Fibroblast of skin of abdomen (primary cell): Measurements from ENCODE around the gene LIPK.
A peak's percentile ranks its signal among the peaks of the same experiment; 100 is the strongest.
"Not testable (repeated sequence)": the region's sequence is repeated elsewhere in the genome, so short reads cannot be mapped to it uniquely, and the experiment has no call there.

Experiments
- DNase-seq: peaks from one replicate; pipeline ENCODE4 v3.0.0-alpha.2; 2013

LIPK gene

GRCh38 chr10:88721392-88721791 lies 15.3 kb downstream of the LIPK start:
- no peak for DNase-seq

DNA sequence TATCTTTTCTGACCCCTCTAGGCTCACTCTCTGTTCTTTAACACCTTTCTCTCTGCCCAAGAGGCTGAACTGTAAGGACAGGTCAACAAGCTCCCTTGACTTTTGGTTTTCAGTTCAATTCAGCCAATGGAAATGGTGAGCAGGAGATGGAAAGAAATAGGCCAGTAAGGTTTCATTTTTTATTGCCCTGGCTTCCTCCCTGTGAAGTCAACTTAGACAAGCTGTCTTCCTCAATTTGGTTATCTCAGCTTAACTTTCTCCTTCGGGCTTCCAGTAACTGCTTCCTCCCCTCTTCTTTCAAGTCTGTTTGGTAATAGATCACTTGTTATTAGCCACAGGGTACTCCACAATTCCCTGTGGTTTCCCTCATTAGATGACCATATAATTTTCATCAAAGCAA lies 19.7 kb downstream of the LIPK start:
- DNase-seq, result no peak

DNA sequence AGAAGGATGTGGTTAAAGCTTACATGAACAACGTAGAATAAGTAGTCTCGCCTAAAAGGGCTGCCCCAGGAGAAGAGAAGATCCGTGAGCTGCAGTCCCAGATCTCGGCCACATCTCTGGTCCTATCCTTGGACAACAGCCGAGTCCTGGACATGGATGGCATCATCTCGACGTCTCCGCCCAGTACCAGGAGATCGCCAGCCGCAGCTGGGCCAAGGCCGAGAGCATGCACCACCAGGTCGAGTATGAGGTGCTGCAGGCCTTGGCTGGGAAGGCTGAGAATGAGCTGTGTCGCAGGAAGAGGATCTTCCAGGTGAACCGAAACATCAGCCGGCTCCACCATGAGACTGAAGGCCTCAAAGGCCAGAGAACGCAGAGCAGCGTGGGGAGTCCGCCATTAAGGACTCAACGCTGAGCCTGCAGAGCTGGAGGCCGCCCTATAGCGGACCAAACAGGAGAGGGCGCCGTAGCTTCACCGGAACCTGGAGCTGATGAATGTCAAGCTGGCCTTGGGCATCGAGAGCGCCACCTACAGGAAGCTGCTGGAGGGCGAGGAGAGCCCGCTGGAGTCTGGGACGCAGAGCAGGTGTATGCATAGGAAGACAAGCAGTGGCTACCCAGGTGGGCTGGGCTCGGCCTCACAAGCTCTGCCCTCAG lies 22.2 kb downstream of the LIPK start:
- DNase-seq, result no peak

GRCh38 chr10:88730864-88731263 lies 24.8 kb downstream of the LIPK start:
- DNase-seq, result no peak

DNA sequence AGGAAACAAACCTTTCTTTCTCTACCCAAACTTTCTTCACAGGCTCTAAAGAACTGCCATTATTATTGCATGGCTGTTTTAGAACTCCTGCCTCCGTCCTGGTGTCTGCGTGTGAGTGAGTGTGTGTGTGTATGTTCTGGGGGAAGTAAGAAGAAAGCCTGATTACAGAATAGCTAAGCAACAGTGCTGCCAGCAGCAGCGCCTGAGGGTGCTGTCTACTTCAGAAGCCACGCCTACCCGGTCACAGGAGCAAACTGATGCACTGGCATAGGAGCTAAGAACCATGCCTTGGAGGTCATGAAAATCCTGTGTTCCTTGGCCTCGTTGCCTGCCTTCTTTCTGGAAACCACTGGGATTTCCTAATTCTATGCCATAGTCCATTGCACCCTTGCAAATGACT lies 25.2 kb downstream of the LIPK start:
- no peak for DNase-seq

- DNase-seq, result no peak
Observed at GRCh38 chr10:88733215-88733614, 27.2 kb downstream of the LIPK start.

DNA sequence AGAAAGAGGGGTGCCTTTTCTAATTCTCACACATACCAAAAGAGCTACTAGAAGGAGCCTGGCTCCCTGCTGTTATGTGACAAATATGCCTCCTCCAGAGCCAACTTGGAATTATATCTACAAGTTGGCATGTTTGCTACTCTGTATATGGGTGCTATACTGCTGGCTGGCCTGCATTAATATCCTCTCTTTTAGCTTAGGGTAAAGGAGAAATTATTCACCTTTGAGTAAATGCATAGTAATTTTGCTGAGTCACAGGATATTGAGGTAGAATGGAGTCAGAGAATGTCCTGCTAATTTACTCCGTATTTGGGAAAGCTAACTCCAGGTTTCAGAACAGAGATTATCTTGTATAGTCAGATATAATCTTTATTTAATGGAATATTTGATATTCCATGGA lies 29.6 kb downstream of the LIPK start:
- DNase-seq, result peak; percentile 58

GRCh38 chr10:88741921-88742320 lies 35.9 kb downstream of the LIPK start:
- not testable (repeated sequence) for DNase-seq

- no peak for DNase-seq
Observed at GRCh38 chr10:88742448-88742847, 36.4 kb downstream of the LIPK start.

DNA sequence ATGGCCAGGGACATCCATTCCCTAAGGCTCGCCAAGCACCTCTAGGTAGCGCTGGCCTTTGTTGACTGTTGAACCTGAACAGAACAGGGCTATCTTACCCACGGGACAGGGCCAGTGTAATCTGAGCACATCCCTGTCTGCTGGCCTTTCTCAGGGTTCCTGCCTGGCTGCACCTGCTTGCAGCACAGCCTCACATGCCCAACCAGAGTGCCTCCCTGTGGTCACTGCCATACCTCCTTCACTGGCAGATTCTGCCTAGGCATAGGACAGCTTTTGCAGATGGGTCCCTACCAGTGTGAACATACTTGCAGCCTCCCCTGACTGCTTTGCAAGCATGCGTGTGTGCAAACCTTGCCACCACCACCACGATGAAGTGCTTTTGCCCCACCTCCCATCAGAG lies 38.0 kb downstream of the LIPK start:
- no peak for DNase-seq

DNA sequence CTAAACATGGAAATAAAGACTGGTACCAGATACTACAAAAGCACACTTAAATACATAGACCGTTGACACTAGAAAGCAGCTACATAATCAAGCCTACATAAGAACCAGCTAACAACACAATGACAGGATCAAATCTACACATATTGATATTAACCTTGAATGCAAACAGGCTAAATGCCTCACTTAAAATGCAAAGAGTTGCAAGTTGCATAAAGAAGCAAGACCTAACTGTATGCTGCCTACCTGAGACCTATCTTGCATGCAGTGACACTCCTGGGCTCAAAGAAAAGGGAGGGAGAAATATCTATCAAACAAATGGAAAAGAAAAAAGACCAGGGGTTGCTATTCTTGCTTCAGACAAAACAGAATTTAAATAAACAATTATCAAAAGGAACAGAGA lies 39.6 kb downstream of the LIPK start:
- no peak for DNase-seq

GRCh38 chr10:88754287-88754686 lies 48.2 kb downstream of the LIPK start:
- peak; percentile 81 for DNase-seq

- DNase-seq, result no peak
Observed at GRCh38 chr10:88755753-88756152, 49.7 kb downstream of the LIPK start.

DNA sequence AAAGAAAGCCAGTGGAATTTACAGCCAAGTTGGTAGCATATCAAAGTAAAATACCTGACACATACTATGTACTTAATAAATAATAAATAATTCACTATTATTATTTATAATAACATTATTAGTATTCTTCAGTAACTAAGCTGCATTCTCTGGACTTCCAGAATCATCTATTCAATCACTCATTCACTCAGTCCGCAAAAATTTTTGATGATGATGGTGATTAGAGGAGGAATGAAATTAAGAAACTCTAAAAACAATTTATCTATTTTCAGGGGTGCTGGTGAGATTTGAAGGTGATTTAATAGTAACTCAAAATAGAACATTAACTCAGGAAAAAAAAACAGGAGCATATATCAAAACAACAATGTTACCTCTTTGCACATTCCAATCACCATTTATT lies 50.6 kb downstream of the LIPK start:
- DNase-seq, result no peak

DNA sequence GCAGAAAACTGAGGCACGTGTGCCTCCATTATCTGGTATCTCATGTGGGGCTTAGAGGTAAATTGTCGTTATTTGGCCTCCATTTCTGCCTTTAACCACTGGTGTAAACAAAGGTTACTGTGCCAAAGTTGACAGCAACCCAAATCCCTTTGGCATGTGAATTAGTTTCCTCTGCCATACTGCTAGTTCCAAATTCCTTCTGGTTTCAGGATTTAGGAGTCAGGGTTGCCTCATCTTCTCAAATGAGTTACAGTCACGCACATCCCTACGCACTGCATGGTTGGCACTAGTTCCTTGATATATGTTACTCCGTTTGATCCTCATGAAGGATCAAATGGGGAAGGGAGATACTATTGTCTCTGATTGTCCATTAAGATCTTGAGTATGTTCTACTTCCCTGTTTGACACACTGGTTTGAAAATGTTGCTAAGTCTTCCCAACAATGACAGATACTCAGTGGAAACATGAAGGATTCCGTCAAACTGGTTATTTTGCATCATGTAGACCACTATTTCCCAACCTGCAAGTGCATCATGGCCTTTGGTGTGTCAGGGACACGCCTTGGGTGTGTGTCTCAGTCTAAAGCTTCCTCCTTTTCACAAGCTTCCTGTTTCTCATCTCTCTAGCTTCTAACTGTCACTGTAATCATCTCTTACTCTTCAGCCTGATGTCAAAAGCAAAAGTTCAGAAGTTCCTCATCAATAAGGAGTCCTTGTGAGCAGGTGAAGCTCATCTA lies 53.5 kb downstream of the LIPK start, which contains the start of gene LIPN:
TSS of gene LIPN (plus strand) at position 655 of the 736 bp plus-strand sequence. CDS start 1,386 bp downstream, outside the sequence.
- no peak for DNase-seq

GRCh38 chr10:88762906-88763305 lies 56.9 kb downstream of the LIPK start:
- no peak for DNase-seq

DNA sequence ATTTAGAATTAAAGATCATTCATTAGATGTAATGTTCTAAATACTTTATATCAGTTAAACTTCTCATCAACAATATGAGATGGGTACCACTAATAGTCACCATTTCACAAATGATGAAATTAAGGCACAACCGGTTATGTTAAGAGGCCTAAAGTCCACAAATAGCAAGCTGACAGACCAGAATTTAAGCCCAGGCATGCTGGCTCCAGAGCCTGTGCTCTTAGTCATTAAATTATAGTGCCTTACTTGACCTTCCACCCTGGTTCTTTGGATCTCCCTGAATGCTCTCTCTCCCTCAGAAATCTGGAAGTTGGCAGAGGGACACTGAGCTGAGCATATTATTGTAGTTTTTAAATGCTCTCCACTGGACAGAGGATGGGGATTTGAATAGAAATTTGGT lies 57.4 kb downstream of the LIPK start:
- no peak for DNase-seq

DNA sequence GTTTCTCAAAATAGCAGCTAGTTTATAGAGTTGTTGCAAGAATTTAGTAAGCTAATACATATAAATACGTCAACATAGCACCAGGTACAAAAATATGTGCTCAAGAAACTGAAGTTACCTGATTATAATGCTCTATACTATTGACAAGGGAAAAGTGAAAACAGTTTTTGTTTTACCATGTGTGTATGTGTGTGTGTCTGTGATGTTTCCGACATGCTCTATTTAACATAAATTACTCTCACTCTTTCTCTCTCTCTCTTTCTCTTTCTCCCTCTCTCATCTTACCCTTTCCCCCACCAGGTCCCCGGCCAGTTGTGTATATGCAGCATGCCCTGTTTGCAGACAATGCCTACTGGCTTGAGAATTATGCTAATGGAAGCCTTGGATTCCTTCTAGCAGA lies 58.1 kb downstream of the LIPK start:
- DNase-seq, result no peak

DNA sequence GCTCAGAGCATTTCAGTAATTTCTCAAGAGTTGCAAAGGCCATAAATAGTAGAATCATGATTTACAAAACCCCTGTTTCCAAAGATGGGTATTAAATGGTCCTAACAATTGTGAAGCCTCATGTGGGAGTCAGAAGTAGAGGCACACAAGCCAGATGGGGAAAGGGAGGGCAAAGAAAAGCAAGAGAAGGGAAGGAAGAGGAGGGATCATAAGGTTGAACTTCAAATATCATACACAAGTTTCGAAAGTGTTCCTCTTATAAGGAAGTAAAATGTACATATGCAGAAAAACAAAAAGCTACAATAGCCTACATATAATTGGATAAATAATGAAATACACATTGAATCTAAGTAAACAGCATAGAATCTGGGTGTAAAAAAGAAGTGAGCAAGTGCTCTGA lies 59.8 kb downstream of the LIPK start:
- DNase-seq, result no peak

DNA sequence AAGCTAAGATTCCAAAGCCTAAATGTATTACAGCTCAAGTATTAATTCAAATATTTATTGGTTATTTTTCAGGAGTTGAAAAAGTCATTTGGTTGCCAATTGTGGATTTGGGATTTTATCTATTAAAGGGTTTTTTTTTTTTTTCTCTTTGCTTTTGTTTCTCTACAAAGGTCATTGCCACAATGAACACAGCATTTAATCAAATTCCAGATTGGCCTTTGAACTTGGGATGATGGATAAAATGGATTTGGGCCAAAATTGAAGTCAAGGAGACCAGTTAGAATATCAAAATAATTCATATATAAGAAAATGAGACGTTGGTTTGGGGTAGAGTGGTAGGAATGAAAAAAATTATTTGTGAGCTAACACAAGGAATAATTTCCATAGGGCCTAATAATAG lies 63.3 kb downstream of the LIPK start:
- no peak for DNase-seq

DNA sequence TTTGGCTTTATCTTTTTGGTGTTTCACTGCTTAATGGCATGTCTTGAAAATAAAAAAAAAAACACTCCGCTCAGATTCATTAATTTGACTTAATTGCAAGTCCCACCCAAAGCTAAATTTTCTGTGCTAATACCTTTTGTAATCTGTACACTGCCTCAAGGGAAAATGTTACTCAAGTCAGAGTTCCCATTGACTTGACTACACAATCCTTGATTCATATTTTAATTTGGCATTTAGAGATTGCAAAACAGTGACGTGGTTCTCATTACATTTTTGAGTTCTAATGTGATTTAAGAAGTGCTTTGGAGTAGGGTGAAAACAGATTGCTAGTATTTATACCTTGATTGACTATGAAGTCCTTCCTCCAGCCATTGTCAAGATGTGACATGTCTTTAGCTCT lies 75.2 kb downstream of the LIPK start:
- DNase-seq, result no peak

GRCh38 chr10:88782222-88782621 lies 76.2 kb downstream of the LIPK start:
- DNase-seq, result no peak

GRCh38 chr10:88783724-88784123 lies 77.7 kb downstream of the LIPK start:
- peak; percentile 21 for DNase-seq

GRCh38 chr10:88786032-88786770 lies 80.2 kb downstream of the LIPK start:
- DNase-seq, result no peak
